Endothelial cell of umbilical vein (primary cell): ENCODE data around the gene ITGA1. TPM values are rescaled to one million over a fixed set of nuclear protein-coding genes. Genes with fewer than 3 reads are reported as not detected.

Experiments used
- BruUV-seq: library from RNA; stranded (reverse); fragments of 400-500 nt; replicated peaks from 2 replicates; lab custom pipeline; 2021; lab: Mats Ljungman, UMichigan
- CTCF ChIA-PET: fragments of 300-600, 350-600 bp; sonication (Branson Sonifier 250); formaldehyde crosslinking; loops from one replicate; lab custom pipeline; 2021; ENCODE audit warnings: antibody characterized with exemption, inconsistent platforms; lab: Charles Lee
- POLR2A ChIA-PET: fragments of 300-600, 350-600 bp; sonication (Branson Sonifier 250); formaldehyde crosslinking; loops from one replicate; lab custom pipeline; 2021; ENCODE audit warnings: antibody characterized with exemption, inconsistent platforms; lab: Charles Lee
- DNase-seq: peaks from one replicate; pipeline ENCODE4 v3.0.0-alpha.2; 2011; ENCODE audit warnings: low read depth, low spot score
- FAIRE-seq: peaks from 2 replicates; lab custom pipeline; 2011; peaks lifted over from hg19 to GRCh38; lab: Jason Lieb, UNC
- H2AFZ ChIP-seq: 2 replicates; pipeline ENCODE4 v1.6.0; 2012; ENCODE audit warnings: low read depth, low read length, control low read depth, inconsistent platforms
- H3K27ac ChIP-seq: 2 replicates; pipeline ENCODE4 v1.5.1; 2011; ENCODE audit warnings: low read depth, mild to moderate bottlenecking, control low read depth, low read length, moderate library complexity; ENCODE audit not compliant: insufficient read depth
- H3K27me3 ChIP-seq, 2 experiments: 2 replicates each; pipeline versions ENCODE4 v1.6.0 to v1.6.1; 2011; ENCODE audit warnings: low read length in 2 of 2, mixed read lengths in 1 of 2; ENCODE audit not compliant: control insufficient read depth in 2 of 2, insufficient read depth in 2 of 2
- H3K36me3 ChIP-seq, 2 experiments: 2 replicates in 1 of 2; 3 replicates in 1 of 2; pipeline ENCODE4 v1.5.1; 2011; ENCODE audit warnings: low read length in 2 of 2, mild to moderate bottlenecking in 1 of 2, moderate library complexity in 1 of 2; ENCODE audit not compliant: control insufficient read depth in 2 of 2, insufficient read depth in 2 of 2; ENCODE audit errors: extremely low read depth in 1 of 2
- H3K4me1 ChIP-seq: 3 replicates; pipeline ENCODE4 v1.5.1; 2011; ENCODE audit warnings: mild to moderate bottlenecking, low read length; ENCODE audit not compliant: control insufficient read depth, insufficient read depth; ENCODE audit errors: extremely low read depth
- H3K4me2 ChIP-seq: 2 replicates; pipeline ENCODE4 v1.6.1; 2011; ENCODE audit warnings: low read length, control low read depth, mixed read lengths; ENCODE audit not compliant: insufficient read depth
- H3K4me3 ChIP-seq, 3 experiments: fragments of 200-600 bp in 1 of 3; sonication (generic), shearing (Covaris generic) in 1 of 3; replicated peaks in 1 of 3; 2 replicates each; pipeline ENCODE4 v1.5.1; 2011 to 2016; ENCODE audit warnings: control low read depth in 3 of 3, low read length in 3 of 3, mild to moderate bottlenecking in 2 of 3, inconsistent platforms in 1 of 3, low read depth in 1 of 3, moderate library complexity in 1 of 3; ENCODE audit not compliant: insufficient read depth in 1 of 3
- H3K79me2 ChIP-seq: 2 replicates; pipeline ENCODE4 v1.6.0; 2012; ENCODE audit warnings: low read length, inconsistent platforms; ENCODE audit not compliant: control insufficient read depth, insufficient read depth
- H3K9ac ChIP-seq: replicated peaks from 2 replicates; pipeline ENCODE3; 2011; ENCODE audit warnings: low read length, control low read depth; ENCODE audit not compliant: insufficient read depth; ENCODE audit errors: extremely low read depth
- H3K9me1 ChIP-seq: replicated peaks from 3 replicates; pipeline ENCODE4 v1.6.0; 2011; ENCODE audit warnings: mild to moderate bottlenecking, low read length; ENCODE audit not compliant: control insufficient read depth, insufficient read depth; ENCODE audit errors: extremely low read depth
- H3K9me3 ChIP-seq: replicated peaks from 2 replicates; pipeline ENCODE4 v1.5.1; 2012; ENCODE audit warnings: low read length, inconsistent platforms; ENCODE audit not compliant: control insufficient read depth, insufficient read depth
- H4K20me1 ChIP-seq: replicated peaks from 2 replicates; pipeline ENCODE3; 2011; ENCODE audit warnings: mild to moderate bottlenecking, low read length; ENCODE audit not compliant: control insufficient read depth, insufficient read depth; ENCODE audit errors: extremely low read depth
- EZH2 ChIP-seq: IDR thresholded peaks from 2 replicates; pipeline ENCODE4 v1.6.1; 2012; ENCODE audit warnings: borderline replicate concordance, low read depth, mild to moderate bottlenecking, moderate library complexity, low read length, inconsistent platforms; ENCODE audit not compliant: severe bottlenecking
- FOS ChIP-seq: IDR thresholded peaks from 2 replicates; pipeline ENCODE4 v1.6.1; 2011; ENCODE audit warnings: mild to moderate bottlenecking, low read length, moderate library complexity, borderline replicate concordance; ENCODE audit not compliant: insufficient read depth
- GATA2 ChIP-seq: IDR thresholded peaks from 2 replicates; pipeline ENCODE4 v1.7.0; 2011; ENCODE audit warnings: low read depth, mild to moderate bottlenecking, moderate library complexity, mixed read lengths, low read length; ENCODE audit not compliant: insufficient read length, insufficient read depth
- JUN ChIP-seq: IDR thresholded peaks from 2 replicates; pipeline ENCODE4 v1.6.1; 2011; ENCODE audit warnings: borderline replicate concordance, low read depth; ENCODE audit not compliant: insufficient read length, insufficient read depth
- MYC ChIP-seq: IDR thresholded peaks from one replicate; pipeline ENCODE4 v1.6.1; 2011; ENCODE audit warnings: mild to moderate bottlenecking, low read depth, low read length
- POLR2A ChIP-seq: IDR thresholded peaks from 2 replicates; pipeline ENCODE4 v1.6.1; 2012; ENCODE audit warnings: low read depth, mild to moderate bottlenecking, control low read depth, low read length
- POLR2AphosphoS5 ChIP-seq: IDR thresholded peaks from 2 replicates; pipeline ENCODE4 v1.6.1; 2012; ENCODE audit warnings: low read depth, mild to moderate bottlenecking, control low read depth, low read length, moderate library complexity; ENCODE audit not compliant: insufficient read depth
- dilution Hi-C: fragments of 300-500 bp; cut with MboI; formaldehyde crosslinking; loops from one replicate; pipeline ENCODE4 v1.15.0; 2019; ENCODE audit warnings: low sequenced_read_pairs; ENCODE audit not compliant: extremely low pct_ligation_motif_present
- intact Hi-C: fragments of 100-400 bp; cut with micrococcal nuclease; formaldehyde crosslinking; loops from one replicate; pipeline ENCODE4 v1.10.0; 2022
- polyA plus RNA-seq, 4 experiments: library from polyadenylated mRNA; depleted of rRNA in 3 of 4; stranded (reverse) in 3 of 4; unstranded in 1 of 4; fragments of >200 nt; gene quantifications; 2 replicates each; pipeline versions ENCODE4 v1.2.1 to v1.2.3, GENCODE V29; 2011 to 2012; ENCODE audit warnings: missing spikeins in 1 of 4
- total RNA-seq: library from RNA; stranded (reverse); gene quantifications from 2 replicates; pipeline ENCODE4 v1.2.3, GENCODE V29; 2021
- TF ChIP-seq, protein P1 (sequence below), 2 donors: IDR thresholded peaks; 1 replicate in 1 of 2; 2 replicates in 1 of 2; pipeline ENCODE4 v1.5.1; 2011; ENCODE audit warnings: low read length in 2 of 2, mild to moderate bottlenecking in 2 of 2, moderate library complexity in 2 of 2, control low read depth in 1 of 2, inconsistent platforms in 1 of 2, low read depth in 1 of 2; ENCODE audit not compliant: insufficient read depth in 1 of 2; ENCODE audit errors: extremely low read depth in 1 of 2
- TF ChIP-seq, protein P2 (sequence below): IDR thresholded peaks from 2 replicates; pipeline ENCODE4 v1.6.1; 2011; ENCODE audit not compliant: insufficient read depth, insufficient read length

Gene ITGA1
- total and polyA plus RNA-seq, 2 donors (not counting 3 experiments of a cell fraction or from before 2014, with no cell fraction given) = 0.65 to 1.9 TPM

DNA sequence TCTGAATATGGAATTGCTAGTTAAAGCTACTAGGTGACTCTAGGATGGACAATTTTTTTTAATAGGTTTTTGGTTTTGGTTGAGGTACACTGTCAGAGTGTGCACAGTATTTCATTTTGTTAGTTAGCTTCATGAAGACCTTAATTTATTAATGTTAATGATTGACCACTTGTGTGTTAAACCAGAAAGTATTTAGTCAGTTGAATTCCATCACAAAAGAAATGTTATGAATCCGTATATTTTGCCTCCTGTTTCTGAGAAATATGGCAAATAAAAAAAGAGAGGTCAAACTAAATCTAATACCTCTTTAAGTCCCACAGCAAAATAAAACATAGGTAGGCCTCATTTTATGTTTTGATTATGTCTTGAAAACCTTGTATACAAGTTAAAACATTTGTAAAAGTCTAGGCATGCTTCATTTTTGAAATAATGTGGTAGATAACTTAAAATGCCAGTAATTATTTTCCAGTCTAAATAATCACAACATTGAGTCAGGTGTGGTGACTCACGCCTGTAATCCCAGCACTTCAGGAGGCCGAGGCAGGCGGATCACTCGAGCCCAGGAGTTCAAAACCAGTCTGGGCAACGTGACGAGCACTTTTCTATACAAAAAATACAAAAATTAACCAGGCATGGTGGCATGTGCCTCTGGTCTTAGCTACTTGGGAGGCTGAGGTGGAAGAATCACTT is 50.8 kb downstream of the ITGA1 start:
- ChIA-PET POLR2A (no interaction called here), CTCF (interaction anchor here (0.8 to 1.5 kb wide), 3 partner anchors 43 to 77 kb away, joined by 3 to 4 read pairs (median 3); no protein-coding TSS in a partner anchor)
- Histone ChIP-seq H3K4me1 (peaks cover 20% of the 10 kb centered on the region), H4K20me1 (no peaks in the 10 kb centered on the region), H3K9me3 (no peaks in the 10 kb centered on the region), H3K4me2 (no peak overlapping the region), H3K9ac (no peak overlapping the region), H3K4me3 (no peak overlapping the region), H2AFZ (no peak overlapping the region), H3K9me1 (no peaks in the 10 kb centered on the region), H3K79me2 (no peaks in the 10 kb centered on the region), H3K27ac (no peak overlapping the region), H3K27me3 (no peaks in the 10 kb centered on the region), H3K36me3 (no peaks in the 10 kb centered on the region)
- TF ChIP-seq FOS (no peak), EZH2 (no peak), MYC (no peak), POLR2A (no peak), GATA2 (no peak), POLR2AphosphoS5 (no peak), JUN (no peak)
- TF ChIP-seq, protein P1, sequence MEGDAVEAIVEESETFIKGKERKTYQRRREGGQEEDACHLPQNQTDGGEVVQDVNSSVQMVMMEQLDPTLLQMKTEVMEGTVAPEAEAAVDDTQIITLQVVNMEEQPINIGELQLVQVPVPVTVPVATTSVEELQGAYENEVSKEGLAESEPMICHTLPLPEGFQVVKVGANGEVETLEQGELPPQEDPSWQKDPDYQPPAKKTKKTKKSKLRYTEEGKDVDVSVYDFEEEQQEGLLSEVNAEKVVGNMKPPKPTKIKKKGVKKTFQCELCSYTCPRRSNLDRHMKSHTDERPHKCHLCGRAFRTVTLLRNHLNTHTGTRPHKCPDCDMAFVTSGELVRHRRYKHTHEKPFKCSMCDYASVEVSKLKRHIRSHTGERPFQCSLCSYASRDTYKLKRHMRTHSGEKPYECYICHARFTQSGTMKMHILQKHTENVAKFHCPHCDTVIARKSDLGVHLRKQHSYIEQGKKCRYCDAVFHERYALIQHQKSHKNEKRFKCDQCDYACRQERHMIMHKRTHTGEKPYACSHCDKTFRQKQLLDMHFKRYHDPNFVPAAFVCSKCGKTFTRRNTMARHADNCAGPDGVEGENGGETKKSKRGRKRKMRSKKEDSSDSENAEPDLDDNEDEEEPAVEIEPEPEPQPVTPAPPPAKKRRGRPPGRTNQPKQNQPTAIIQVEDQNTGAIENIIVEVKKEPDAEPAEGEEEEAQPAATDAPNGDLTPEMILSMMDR (IDR thresholded peaks at IDR 0.05; ENCODE audit: extremely low read depth in 1 of 2, insufficient read depth in 1 of 2, low read depth in 1 of 2, low read length in 2 of 2) = no peak
- TF ChIP-seq, protein P2, sequence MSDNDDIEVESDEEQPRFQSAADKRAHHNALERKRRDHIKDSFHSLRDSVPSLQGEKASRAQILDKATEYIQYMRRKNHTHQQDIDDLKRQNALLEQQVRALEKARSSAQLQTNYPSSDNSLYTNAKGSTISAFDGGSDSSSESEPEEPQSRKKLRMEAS = no peak
- dilution Hi-C loops (no loop called here), intact Hi-C loops (no loop called here)
- FAIRE-seq = no peak
- DNase-seq = no peak
- no TSS peak for BruUV-seq
